LNCAP (cell line): ENCODE results near the gene LOXL3.

Experiments used
- TF ChIP-seq, protein P1 (sequence below): fragments of 450-650 bp; IDR thresholded peaks from 2 replicates; pipeline ENCODE4 v1.5.1; 2017; ENCODE audit warnings: mild to moderate bottlenecking

LOXL3 gene

DNA sequence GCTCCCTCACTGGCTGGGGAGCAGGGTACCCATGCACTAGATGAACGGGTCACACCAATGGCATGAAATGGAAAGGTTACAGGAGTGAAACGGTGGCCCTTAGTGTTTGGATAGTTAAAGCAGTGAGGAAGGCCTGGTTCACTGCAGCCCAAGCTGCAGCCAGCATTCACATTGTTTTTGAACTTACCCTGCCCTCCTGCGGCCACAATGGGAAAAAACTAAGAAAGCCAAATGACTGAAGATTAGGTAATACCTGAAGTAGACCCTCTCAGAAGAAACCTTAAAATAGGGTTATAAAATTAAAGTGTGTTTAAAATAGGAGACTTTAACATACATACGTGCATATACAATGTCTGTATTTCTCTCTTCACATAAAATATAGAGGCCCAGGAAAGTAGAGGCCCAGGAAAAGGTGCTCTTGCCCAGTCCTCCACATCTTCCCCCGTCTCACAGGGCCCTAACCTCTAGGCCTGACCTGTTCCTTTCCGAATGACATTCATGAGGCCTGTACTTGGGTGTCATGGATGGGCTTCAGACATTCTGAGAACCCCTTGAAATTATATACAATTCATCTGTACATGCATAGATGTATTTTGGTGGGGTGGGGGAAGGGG is 34.0 kb upstream of the LOXL3 start:
- TF ChIP-seq, protein P1, sequence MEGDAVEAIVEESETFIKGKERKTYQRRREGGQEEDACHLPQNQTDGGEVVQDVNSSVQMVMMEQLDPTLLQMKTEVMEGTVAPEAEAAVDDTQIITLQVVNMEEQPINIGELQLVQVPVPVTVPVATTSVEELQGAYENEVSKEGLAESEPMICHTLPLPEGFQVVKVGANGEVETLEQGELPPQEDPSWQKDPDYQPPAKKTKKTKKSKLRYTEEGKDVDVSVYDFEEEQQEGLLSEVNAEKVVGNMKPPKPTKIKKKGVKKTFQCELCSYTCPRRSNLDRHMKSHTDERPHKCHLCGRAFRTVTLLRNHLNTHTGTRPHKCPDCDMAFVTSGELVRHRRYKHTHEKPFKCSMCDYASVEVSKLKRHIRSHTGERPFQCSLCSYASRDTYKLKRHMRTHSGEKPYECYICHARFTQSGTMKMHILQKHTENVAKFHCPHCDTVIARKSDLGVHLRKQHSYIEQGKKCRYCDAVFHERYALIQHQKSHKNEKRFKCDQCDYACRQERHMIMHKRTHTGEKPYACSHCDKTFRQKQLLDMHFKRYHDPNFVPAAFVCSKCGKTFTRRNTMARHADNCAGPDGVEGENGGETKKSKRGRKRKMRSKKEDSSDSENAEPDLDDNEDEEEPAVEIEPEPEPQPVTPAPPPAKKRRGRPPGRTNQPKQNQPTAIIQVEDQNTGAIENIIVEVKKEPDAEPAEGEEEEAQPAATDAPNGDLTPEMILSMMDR = peak; percentile 49; the same call in 1 of the 2 replicates

DNA sequence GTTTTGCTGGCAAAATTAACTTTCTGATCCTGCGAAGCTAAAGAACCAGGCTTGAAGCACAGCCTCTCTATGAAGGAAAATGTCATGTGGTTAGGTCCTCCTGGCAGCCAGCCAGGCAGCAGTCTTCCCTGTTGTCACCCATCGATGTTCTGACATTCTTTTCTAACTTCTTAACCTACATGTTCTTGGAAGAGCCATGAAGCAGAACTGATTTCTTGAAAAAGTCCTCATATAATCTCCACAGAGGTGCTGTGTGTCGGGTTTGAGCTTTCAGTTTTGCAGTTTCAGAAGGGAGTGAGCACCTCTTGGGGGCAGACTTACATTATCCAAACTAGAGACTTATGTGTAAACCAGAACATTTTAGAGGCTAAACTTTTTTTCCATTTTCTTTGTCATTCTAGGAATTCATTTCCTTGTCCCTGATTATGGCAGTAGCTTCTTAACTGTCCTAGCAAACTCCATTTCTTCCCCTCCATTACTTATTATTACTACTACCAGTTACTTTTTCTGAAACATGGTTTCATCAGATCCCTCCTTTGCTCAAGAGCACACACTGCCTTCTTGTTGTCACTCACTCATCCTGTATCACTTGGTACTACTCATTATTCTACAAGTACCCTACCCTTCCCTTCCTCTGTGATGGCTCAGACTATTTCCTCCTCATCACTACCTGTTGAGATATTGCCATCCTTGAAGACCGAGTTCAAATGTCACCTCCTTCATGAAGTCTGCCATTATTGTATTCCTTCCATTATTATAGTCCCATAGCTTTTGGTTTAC is 31.9 kb upstream of the LOXL3 start:
- TF ChIP-seq, protein P1 = no peak

DNA sequence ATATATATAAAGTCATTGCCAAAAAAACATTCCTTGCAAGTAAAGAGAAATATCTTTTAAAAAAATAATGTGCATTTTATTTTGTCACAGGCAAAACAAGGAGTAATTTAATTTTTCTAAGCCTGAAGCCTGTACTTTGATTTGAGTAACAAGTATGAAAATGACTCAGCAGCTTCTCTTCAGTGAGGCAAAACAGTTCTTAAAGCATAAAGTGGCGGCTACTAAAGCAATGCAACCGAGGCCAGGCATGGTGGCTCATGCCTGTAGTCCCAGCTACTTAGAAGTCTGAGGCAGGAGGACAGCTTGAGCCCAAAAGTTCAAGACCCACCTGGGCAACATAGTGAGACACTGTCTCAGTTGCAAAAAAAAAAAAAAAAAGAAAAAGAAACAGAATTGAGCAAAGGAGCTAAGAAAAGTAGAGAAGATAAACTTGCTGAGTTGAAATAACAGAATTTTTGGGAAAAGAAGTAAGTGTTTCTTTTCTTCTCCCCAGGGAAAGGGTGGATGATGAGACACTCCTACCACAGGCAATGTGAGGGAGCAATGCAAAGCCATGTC is 30.4 kb upstream of the LOXL3 start:
- TF ChIP-seq, protein P1 = no peak

DNA sequence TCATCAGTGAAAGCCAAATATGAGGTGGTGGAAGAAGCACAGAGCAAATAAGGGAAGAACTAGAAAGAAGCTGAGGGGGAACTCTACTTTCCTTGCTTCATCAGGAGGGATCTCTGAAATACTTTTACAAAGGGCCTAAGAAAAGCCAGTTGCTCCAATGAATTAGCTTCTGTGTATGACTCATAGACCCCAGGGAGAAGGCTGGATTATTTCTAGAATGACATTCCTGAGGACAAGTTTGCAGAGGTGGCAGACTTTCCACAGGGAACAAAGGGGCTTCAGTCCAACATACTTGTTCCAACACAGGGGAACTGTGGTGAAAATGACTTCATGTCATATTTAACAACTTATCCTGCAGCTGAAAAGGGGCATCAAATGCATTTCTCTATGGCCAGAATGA is 29.8 kb upstream of the LOXL3 start:
- TF ChIP-seq, protein P1 = no peak

DNA sequence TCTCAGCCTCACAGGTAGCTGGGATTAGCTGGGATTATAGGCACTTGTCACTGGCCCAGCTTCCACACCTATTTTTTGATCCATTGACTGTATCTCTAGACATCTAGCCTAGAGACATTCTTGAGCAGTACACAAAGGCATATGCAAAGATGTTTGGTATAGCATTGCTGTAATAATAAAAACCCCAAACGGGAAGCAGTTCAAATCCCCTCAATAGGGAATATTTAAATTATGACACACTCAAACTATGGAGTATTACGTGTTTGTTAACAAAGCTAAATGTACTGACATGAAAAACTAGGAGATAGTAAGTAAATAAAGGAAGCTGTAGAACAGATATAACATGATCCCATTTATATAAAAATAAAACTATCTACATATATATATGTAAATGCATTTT is 28.4 kb upstream of the LOXL3 start:
- TF ChIP-seq, protein P1 = no peak

DNA sequence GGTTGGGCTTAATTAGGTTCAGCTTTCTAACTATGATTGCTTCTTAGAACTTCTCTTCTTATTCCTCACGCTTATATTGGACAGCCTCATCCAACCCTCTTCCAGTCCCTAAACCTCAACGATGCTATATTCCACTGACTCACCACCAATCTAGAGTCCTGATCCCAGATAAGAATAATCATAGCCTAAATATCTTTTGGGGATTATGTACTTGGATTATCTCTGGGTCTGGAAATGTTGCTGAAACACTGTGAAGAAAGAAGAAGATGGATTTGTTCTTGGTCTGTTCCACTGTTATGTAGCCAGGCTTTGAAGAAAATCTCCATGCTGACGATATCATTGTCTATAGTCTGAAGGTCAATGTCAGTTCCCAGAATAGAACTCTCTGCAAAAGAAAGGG is 27.7 kb upstream of the LOXL3 start:
- TF ChIP-seq, protein P1 = no peak

DNA sequence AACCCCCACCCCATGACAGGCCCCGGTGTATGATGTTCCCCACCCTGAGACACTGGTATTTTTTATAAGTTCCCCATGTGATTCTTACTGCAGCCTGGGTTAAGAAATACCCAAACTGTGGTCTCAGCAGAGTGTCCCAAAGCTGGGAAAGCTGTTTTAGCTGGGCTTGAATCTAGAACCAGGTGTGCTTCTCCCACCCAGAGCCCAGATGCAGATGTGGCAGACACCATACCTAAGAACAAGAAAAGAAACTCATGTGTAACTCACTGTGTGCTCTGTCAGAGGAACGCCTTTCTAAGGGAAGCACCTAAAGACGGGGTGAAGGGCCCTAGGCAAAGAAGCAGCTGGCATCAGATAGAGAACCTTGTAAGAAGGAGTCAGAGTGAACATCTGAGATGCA is 24.7 kb upstream of the LOXL3 start:
- TF ChIP-seq, protein P1 = no peak
